ENCODE data around the gene SELE.

GRCh38 chr1:169768161-169768560 lies 34.3 kb upstream of the SELE start:
- TF ChIP-seq MAX (IDR thresholded peaks at IDR 0.05), result no peak
- no peak for TF ChIP-seq EP300 (IDR thresholded peaks at IDR 0.05; ENCODE audit: borderline replicate concordance in 1 of 2, low read depth in 2 of 2, low read length in 2 of 2)
- TF ChIP-seq RXRA (IDR thresholded peaks at IDR 0.05; ENCODE audit: insufficient read depth, low read depth, low read length), result no peak
- TF ChIP-seq SUZ12 (IDR thresholded peaks at IDR 0.05; ENCODE audit: low read length), result no peak
- no peak for TF ChIP-seq ZNF274 (IDR thresholded peaks at IDR 0.05; ENCODE audit: borderline replicate concordance, extremely low read depth, low read length)
- TF ChIP-seq POLR2A (IDR thresholded peaks at IDR 0.05; ENCODE audit: control extremely low read depth in 1 of 2, low read depth in 2 of 2, low read length in 2 of 2), result no peak
- TF ChIP-seq SRF (IDR thresholded peaks at IDR 0.05; ENCODE audit: low read depth, low read length), result no peak
- no peak for TF ChIP-seq MAFK (IDR thresholded peaks at IDR 0.05; ENCODE audit: low read depth, low read length)
- TF ChIP-seq SP2 (IDR thresholded peaks at IDR 0.05; ENCODE audit: low read length), result no peak
- no peak for TF ChIP-seq CTCF (IDR thresholded peaks at IDR 0.05; ENCODE audit: control extremely low read depth in 1 of 3, insufficient read depth in 1 of 3, low read depth in 1 of 3, low read length in 3 of 3)
- TF ChIP-seq EZH2 (IDR thresholded peaks at IDR 0.05; ENCODE audit: low read depth, low read length, severe bottlenecking), result no peak
- no peak for TF ChIP-seq HDAC6 (IDR thresholded peaks at IDR 0.05; ENCODE audit: low read depth, low read length)
